Tibial nerve (tissue), 4 donors: ENCODE data around the gene ZNF521.

Experiments used
- EP300 ChIP-seq, 2 donors: sonication (generic); formaldehyde crosslinking; IDR thresholded peaks; one replicate each; pipeline ENCODE4 v1.6.1; 2017; ENCODE audit warnings: antibody characterized with exemption in 2 of 2, mild to moderate bottlenecking in 1 of 2
- POLR2A ChIP-seq, 2 donors: fragments of 450-650 bp; IDR thresholded peaks; one replicate each; pipeline ENCODE4 v1.6.1; 2017; ENCODE audit warnings: antibody characterized with exemption in 2 of 2, mild to moderate bottlenecking in 2 of 2, moderate library complexity in 2 of 2
- TF ChIP-seq, protein P1 (sequence below), 5 experiments: fragments of 200-600 bp in 3 of 5; fragments of 450-650 bp in 2 of 5; sonication (generic) in 3 of 5; IDR thresholded peaks; one replicate each; pipeline ENCODE4 v1.5.1; 2016 to 2019; ENCODE audit warnings: antibody characterized with exemption in 5 of 5, mild to moderate bottlenecking in 3 of 5, moderate library complexity in 2 of 5

DNA sequence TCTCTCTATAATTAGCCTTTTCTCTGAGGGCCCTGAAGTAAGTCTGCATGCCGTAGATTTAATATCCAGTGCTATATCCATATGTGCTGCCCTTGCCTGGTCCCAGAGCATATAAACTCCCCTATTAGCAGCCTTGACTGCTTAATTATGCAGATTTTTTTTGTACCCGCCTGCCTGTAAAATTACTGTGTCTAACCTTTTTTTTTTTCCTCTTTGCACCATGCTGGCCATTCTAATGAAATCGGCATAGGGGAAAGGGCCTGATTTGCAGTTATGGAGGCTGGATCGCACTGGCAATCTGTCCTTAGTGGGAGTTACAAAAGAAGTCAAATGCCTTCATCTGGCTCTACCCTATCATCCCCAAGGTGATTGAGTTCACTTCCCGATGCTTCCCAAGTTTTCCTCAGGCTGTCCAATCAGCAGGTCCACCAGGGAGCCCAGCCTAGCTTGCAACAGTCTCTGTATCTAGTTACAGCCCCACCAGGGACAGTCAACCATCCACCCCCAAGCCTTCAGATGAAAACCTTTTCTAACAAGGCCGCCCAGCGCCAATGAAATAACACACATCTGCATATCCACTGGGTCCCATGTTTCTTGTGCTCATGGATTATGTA, 239.0 kb downstream of the ZNF521 start:
- TF ChIP-seq POLR2A (IDR thresholded peaks at IDR 0.05) (no peak), EP300 (IDR thresholded peaks at IDR 0.05) (no peak)
- TF ChIP-seq, protein P1, sequence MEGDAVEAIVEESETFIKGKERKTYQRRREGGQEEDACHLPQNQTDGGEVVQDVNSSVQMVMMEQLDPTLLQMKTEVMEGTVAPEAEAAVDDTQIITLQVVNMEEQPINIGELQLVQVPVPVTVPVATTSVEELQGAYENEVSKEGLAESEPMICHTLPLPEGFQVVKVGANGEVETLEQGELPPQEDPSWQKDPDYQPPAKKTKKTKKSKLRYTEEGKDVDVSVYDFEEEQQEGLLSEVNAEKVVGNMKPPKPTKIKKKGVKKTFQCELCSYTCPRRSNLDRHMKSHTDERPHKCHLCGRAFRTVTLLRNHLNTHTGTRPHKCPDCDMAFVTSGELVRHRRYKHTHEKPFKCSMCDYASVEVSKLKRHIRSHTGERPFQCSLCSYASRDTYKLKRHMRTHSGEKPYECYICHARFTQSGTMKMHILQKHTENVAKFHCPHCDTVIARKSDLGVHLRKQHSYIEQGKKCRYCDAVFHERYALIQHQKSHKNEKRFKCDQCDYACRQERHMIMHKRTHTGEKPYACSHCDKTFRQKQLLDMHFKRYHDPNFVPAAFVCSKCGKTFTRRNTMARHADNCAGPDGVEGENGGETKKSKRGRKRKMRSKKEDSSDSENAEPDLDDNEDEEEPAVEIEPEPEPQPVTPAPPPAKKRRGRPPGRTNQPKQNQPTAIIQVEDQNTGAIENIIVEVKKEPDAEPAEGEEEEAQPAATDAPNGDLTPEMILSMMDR (IDR thresholded peaks at IDR 0.05) = no peak
